ENCODE results near the gene JPH3.
"Not testable (repeated sequence)": the region's sequence is repeated elsewhere in the genome, so short reads cannot be mapped to it uniquely, and the experiment has no call there.

Gene JPH3

GRCh38 chr16:87576171-87576570, 26.1 kb upstream of the JPH3 start:
- Histone ChIP-seq H3K4me3 (ENCODE audit: insufficient read length, low read depth) (no peak overlapping the region), H3K9ac (ENCODE audit: insufficient read length, low read depth) (no peak overlapping the region), H3K4me1 (ENCODE audit: insufficient read depth, insufficient read length) (peaks cover 3% of the 10 kb centered on the region), H3K27me3 (ENCODE audit: insufficient read depth, insufficient read length) (no peaks in the 10 kb centered on the region), H3K36me3 (ENCODE audit: insufficient read depth, insufficient read length, low read length) (no peaks in the 10 kb centered on the region), H3K9me3 (ENCODE audit: insufficient read depth, low read length) (no peaks in the 10 kb centered on the region)
- DNase-seq (ENCODE audit: low read depth, low spot score): no peak
- TF ChIP-seq YY1 (IDR thresholded peaks at IDR 0.05; ENCODE audit: insufficient read depth, insufficient read length) (no peak), SUZ12 (IDR thresholded peaks at IDR 0.05; ENCODE audit: extremely low read depth, insufficient read depth, insufficient read length) (no peak), ZNF274 (IDR thresholded peaks at IDR 0.05; ENCODE audit: low read depth, low read length) (no peak)

GRCh38 chr16:87578142-87578930, 24.0 kb upstream of the JPH3 start:
- DNase-seq (ENCODE audit: low read depth, low spot score); H3K36me3 ChIP-seq (ENCODE audit: insufficient read depth, insufficient read length, low read length); H3K27me3 ChIP-seq (ENCODE audit: insufficient read depth, insufficient read length); H3K4me3 ChIP-seq (ENCODE audit: insufficient read length, low read depth); H3K9me3 ChIP-seq (ENCODE audit: insufficient read depth, low read length); H3K9ac ChIP-seq (ENCODE audit: insufficient read length, low read depth): not testable (repeated sequence)
- H3K4me1 ChIP-seq (ENCODE audit: insufficient read depth, insufficient read length): peaks cover 15% of the 10 kb centered on the region

- H3K36me3 ChIP-seq (ENCODE audit: insufficient read depth, insufficient read length, low read length): no peaks in the 10 kb centered on the region
- TF ChIP-seq SUZ12 (IDR thresholded peaks at IDR 0.05; ENCODE audit: extremely low read depth, insufficient read depth, insufficient read length) (no peak), ZNF274 (IDR thresholded peaks at IDR 0.05; ENCODE audit: low read depth, low read length) (no peak), YY1 (IDR thresholded peaks at IDR 0.05; ENCODE audit: insufficient read depth, insufficient read length) (no peak)
- no peak overlapping the region for H3K9ac ChIP-seq (ENCODE audit: insufficient read length, low read depth)
- H3K9me3 ChIP-seq (ENCODE audit: insufficient read depth, low read length): no peaks in the 10 kb centered on the region
- no peaks in the 10 kb centered on the region for H3K27me3 ChIP-seq (ENCODE audit: insufficient read depth, insufficient read length)
- peaks cover 19% of the 10 kb centered on the region for H3K4me1 ChIP-seq (ENCODE audit: insufficient read depth, insufficient read length)
- H3K4me3 ChIP-seq (ENCODE audit: insufficient read length, low read depth): no peak overlapping the region
- DNase-seq (ENCODE audit: low read depth, low spot score): no peak
These were observed 22.6 kb upstream of the JPH3 start for GRCh38 chr16:87579691-87580090.

GRCh38 chr16:87580855-87581261, 21.4 kb upstream of the JPH3 start:
- Histone ChIP-seq H3K27me3 (ENCODE audit: insufficient read depth, insufficient read length) (no peaks in the 10 kb centered on the region), H3K4me1 (ENCODE audit: insufficient read depth, insufficient read length) (peaks cover 22% of the 10 kb centered on the region), H3K9ac (ENCODE audit: insufficient read length, low read depth) (no peak overlapping the region), H3K9me3 (ENCODE audit: insufficient read depth, low read length) (no peaks in the 10 kb centered on the region), H3K36me3 (ENCODE audit: insufficient read depth, insufficient read length, low read length) (no peaks in the 10 kb centered on the region), H3K4me3 (ENCODE audit: insufficient read length, low read depth) (no peak overlapping the region)
- TF ChIP-seq YY1 (IDR thresholded peaks at IDR 0.05; ENCODE audit: insufficient read depth, insufficient read length): no peak
- DNase-seq (ENCODE audit: low read depth, low spot score): no peak

- H3K9me3 ChIP-seq (ENCODE audit: insufficient read depth, low read length): no peaks in the 10 kb centered on the region
- no peaks in the 10 kb centered on the region for H3K27me3 ChIP-seq (ENCODE audit: insufficient read depth, insufficient read length)
- no peak overlapping the region for H3K4me3 ChIP-seq (ENCODE audit: insufficient read length, low read depth)
- H3K36me3 ChIP-seq (ENCODE audit: insufficient read depth, insufficient read length, low read length): no peaks in the 10 kb centered on the region
- TF ChIP-seq ZNF274 (IDR thresholded peaks at IDR 0.05; ENCODE audit: low read depth, low read length) (no peak), YY1 (IDR thresholded peaks at IDR 0.05; ENCODE audit: insufficient read depth, insufficient read length) (no peak), SUZ12 (IDR thresholded peaks at IDR 0.05; ENCODE audit: extremely low read depth, insufficient read depth, insufficient read length) (no peak)
- peaks cover 24% of the 10 kb centered on the region for H3K4me1 ChIP-seq (ENCODE audit: insufficient read depth, insufficient read length)
- no peak for DNase-seq (ENCODE audit: low read depth, low spot score)
- no peak overlapping the region for H3K9ac ChIP-seq (ENCODE audit: insufficient read length, low read depth)
These were observed 20.5 kb upstream of the JPH3 start for GRCh38 chr16:87581857-87582215.

GRCh38 chr16:87582216-87582965, 19.9 kb upstream of the JPH3 start:
- Histone ChIP-seq H3K36me3 (ENCODE audit: insufficient read depth, insufficient read length, low read length) (no peaks in the 10 kb centered on the region), H3K4me1 (ENCODE audit: insufficient read depth, insufficient read length) (peaks cover 24% of the 10 kb centered on the region), H3K4me3 (ENCODE audit: insufficient read length, low read depth) (no peak overlapping the region), H3K9ac (ENCODE audit: insufficient read length, low read depth) (no peak overlapping the region), H3K27me3 (ENCODE audit: insufficient read depth, insufficient read length) (no peaks in the 10 kb centered on the region), H3K9me3 (ENCODE audit: insufficient read depth, low read length) (no peaks in the 10 kb centered on the region)
- DNase-seq (ENCODE audit: low read depth, low spot score): no peak
- TF ChIP-seq ZNF274 (IDR thresholded peaks at IDR 0.05; ENCODE audit: low read depth, low read length): no peak
- TF ChIP-seq SUZ12 (IDR thresholded peaks at IDR 0.05; ENCODE audit: extremely low read depth, insufficient read depth, insufficient read length): no peak

GRCh38 chr16:87582966-87583325, 19.4 kb upstream of the JPH3 start:
- Histone ChIP-seq H3K9me3 (ENCODE audit: insufficient read depth, low read length) (no peaks in the 10 kb centered on the region), H3K27me3 (ENCODE audit: insufficient read depth, insufficient read length) (no peaks in the 10 kb centered on the region), H3K9ac (ENCODE audit: insufficient read length, low read depth) (peak overlapping the region; percentile 0), H3K36me3 (ENCODE audit: insufficient read depth, insufficient read length, low read length) (no peaks in the 10 kb centered on the region), H3K4me1 (ENCODE audit: insufficient read depth, insufficient read length) (peaks cover 24% of the 10 kb centered on the region), H3K4me3 (ENCODE audit: insufficient read length, low read depth) (no peak overlapping the region)
- no peak for DNase-seq (ENCODE audit: low read depth, low spot score)
- TF ChIP-seq YY1 (IDR thresholded peaks at IDR 0.05; ENCODE audit: insufficient read depth, insufficient read length) (no peak), SUZ12 (IDR thresholded peaks at IDR 0.05; ENCODE audit: extremely low read depth, insufficient read depth, insufficient read length) (no peak), ZNF274 (IDR thresholded peaks at IDR 0.05; ENCODE audit: low read depth, low read length) (no peak)
